Ovary (tissue), 9 donors: ENCODE measurements around the gene CSH1. TPM values are rescaled to one million over a fixed set of nuclear protein-coding genes. Genes with fewer than 3 reads are reported as not detected.

Source experiments
- DNase-seq, 5 donors: peaks; one replicate each; pipeline ENCODE4 v3.0.0-alpha.2; 2019 to 2020
- H3K27ac ChIP-seq, 2 donors: fragments of 200-600 bp; one replicate each; pipeline versions ENCODE4 v1.5.1 to v1.8.0; 2019 to 2022
- H3K27me3 ChIP-seq: fragments of 200-600 bp; one replicate; pipeline ENCODE4 v1.8.0; 2022
- H3K36me3 ChIP-seq: fragments of 200-600 bp; sonication (generic); one replicate; pipeline ENCODE4 v1.5.1; 2019
- H3K4me1 ChIP-seq: one replicate; pipeline ENCODE4 v1.8.1; 2013; ENCODE audit warnings: mild to moderate bottlenecking, moderate library complexity; ENCODE audit not compliant: insufficient read depth
- H3K4me3 ChIP-seq: fragments of 200-600 bp; sonication (generic); one replicate; pipeline ENCODE4 v1.5.1; 2017
- H3K9me3 ChIP-seq, 2 donors: fragments of 200-600 bp in 1 of 2; sonication (generic) in 1 of 2; one replicate each; pipeline versions ENCODE4 v1.5.1 to v1.8.1; 2013 to 2019; ENCODE audit warnings: mild to moderate bottlenecking in 1 of 2, moderate library complexity in 1 of 2
- EP300 ChIP-seq: sonication (generic); formaldehyde crosslinking; IDR thresholded peaks from one replicate; pipeline ENCODE4 v1.6.1; 2017; ENCODE audit warnings: antibody characterized with exemption
- POLR2A ChIP-seq: fragments of 450-650 bp; IDR thresholded peaks from one replicate; pipeline ENCODE4 v1.6.1; 2017; ENCODE audit warnings: antibody characterized with exemption, mild to moderate bottlenecking, moderate library complexity
- WGBS, 3 donors: extraction: QIAGEN DNeasy Blood & Tissue Kit in 1 of 3; methylation state at CpG; one replicate each; pipeline versions ENCODE4 v1.1.5 to v1.1.7; 2013 to 2017; 5-methylcytosine and 5-hydroxymethylcytosine counted together
- intact Hi-C, 4 donors: fragments of 100-400 bp; cut with DNase I; formaldehyde crosslinking; loops; one replicate each; pipeline versions ENCODE4 v1.11.0 to v1.15.1; 2022 to 2023
- polyA plus RNA-seq, 2 donors: library from polyadenylated mRNA; stranded (reverse); fragments of 200-250 nt in 1 of 2; fragments of 350-450 nt in 1 of 2; fragmentation: Illumina TruSeq in 1 of 2; extraction: RNeasy Lipid Tissue Mini Kit (QIAGEN cat#74804) in 1 of 2; gene quantifications; one replicate each; pipeline ENCODE4 v1.2.3, GENCODE V29; 2013 to 2014
- total RNA-seq, 7 donors: library from RNA; depleted of rRNA in 2 of 7; stranded (reverse); fragments of >200 nt in 2 of 7; fragmentation: NEBNext Ultra II Directional in 3 of 7; extraction: Animal tissue kit (Norgen Biotek cat#: 25700) in 3 of 7; gene quantifications; one replicate each; pipeline versions ENCODE4 v1.1.0 to v1.2.4, GENCODE V29; 2016 to 2023
- TF ChIP-seq, protein P1 (sequence below), 3 donors: fragments of 450-650 bp in 2 of 3; fragments of 200-600 bp in 1 of 3; IDR thresholded peaks; one replicate each; pipeline versions ENCODE4 v1.5.1 to v1.8.0; 2016 to 2022; ENCODE audit warnings: antibody characterized with exemption in 3 of 3, mild to moderate bottlenecking in 1 of 3
- donor health status: DM: no; HTN: no; CAD: no; lungs with moderate emphysema.
- donor health status: DM: no; HTN: no; CAD: no.
- donor health status: Bipolar disorder and iron deficiency.
- donor health status: DM: yes; HTN: yes; CAD: no.
- donor health status: DM: no; HTN: no; CAD: no.
- donor health status: DM: yes; HTN: yes; CAD: no.

Gene CSH1
- total and polyA plus RNA-seq, 9 donors = not detected

DNA sequence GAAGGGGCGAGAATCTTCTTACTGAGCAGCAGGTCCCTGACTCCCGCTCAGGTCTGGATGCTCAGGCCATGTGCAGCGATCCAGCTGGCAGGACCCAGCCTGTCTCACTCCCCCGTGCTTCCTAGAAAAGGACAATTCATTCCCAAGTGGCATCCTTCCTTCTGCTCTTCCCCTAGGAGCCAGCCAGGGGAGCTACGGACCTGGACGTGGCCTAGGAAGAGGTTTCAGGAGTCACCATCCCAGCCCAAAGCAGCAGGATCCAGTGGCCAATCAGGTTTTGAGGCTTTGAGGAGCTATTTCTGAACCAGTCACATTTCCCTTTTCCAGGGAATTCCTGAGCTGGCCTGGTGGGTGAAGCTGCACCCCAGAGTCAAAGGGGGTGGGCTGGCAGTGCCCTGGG lies 43.5 kb upstream of the CSH1 start:
- no peak for DNase-seq
- no peak overlapping the region for H3K4me3 ChIP-seq
- TF ChIP-seq EP300 = no peak
- TF ChIP-seq, protein P1, sequence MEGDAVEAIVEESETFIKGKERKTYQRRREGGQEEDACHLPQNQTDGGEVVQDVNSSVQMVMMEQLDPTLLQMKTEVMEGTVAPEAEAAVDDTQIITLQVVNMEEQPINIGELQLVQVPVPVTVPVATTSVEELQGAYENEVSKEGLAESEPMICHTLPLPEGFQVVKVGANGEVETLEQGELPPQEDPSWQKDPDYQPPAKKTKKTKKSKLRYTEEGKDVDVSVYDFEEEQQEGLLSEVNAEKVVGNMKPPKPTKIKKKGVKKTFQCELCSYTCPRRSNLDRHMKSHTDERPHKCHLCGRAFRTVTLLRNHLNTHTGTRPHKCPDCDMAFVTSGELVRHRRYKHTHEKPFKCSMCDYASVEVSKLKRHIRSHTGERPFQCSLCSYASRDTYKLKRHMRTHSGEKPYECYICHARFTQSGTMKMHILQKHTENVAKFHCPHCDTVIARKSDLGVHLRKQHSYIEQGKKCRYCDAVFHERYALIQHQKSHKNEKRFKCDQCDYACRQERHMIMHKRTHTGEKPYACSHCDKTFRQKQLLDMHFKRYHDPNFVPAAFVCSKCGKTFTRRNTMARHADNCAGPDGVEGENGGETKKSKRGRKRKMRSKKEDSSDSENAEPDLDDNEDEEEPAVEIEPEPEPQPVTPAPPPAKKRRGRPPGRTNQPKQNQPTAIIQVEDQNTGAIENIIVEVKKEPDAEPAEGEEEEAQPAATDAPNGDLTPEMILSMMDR (IDR thresholded peaks at IDR 0.05) = no peak
- TF ChIP-seq POLR2A = no peak
- no peaks in the 10 kb centered on the region for H3K36me3 ChIP-seq
- no peaks in the 10 kb centered on the region for H3K9me3 ChIP-seq
- intact Hi-C loops = loop anchor here in 1 of 4 donors (10.0 kb wide), 1 partner anchor 345 kb away; no protein-coding TSS in a partner anchor
- H3K27me3 ChIP-seq = no peaks in the 10 kb centered on the region
- H3K4me1 ChIP-seq = no peaks in the 10 kb centered on the region
- no peak overlapping the region for H3K27ac ChIP-seq
- 60 to 72% (median 64%) methylated on average over 6 of the region's 6 CpGs for WGBS, 3 donors

DNA sequence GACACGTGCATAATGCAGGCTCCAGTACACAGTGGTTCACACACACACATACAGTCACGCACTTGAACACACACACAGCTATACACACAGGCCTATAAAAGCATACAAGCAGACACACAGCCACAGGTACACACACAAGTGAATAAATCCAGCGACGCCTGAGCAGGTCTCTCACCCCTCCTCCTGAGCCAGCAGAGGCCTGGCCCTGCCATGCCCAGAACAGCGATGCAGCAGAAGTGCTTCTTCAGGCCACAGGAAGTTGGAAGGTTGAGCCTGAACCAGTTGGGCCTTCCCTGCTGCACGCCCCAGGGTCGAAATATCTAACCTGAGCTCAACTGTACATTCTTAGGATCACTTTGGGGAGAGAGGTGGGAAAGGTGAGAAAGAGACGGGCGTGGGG lies 43.0 kb upstream of the CSH1 start:
- Histone ChIP-seq H3K27me3 (no peaks in the 10 kb centered on the region), H3K36me3 (no peaks in the 10 kb centered on the region), H3K9me3 (no peaks in the 10 kb centered on the region), H3K4me3 (no peak overlapping the region), H3K4me1 (no peaks in the 10 kb centered on the region), H3K27ac (no peak overlapping the region)
- DNase-seq = no peak
- WGBS, 3 donors = 92 to 93% (median 93%) methylated on average over 9 of the region's 9 CpGs
- TF ChIP-seq, protein P1 (IDR thresholded peaks at IDR 0.05) = no peak
- TF ChIP-seq POLR2A = no peak
- no peak for TF ChIP-seq EP300
- intact Hi-C loops = loop anchor here in 1 of 4 donors (10.0 kb wide), 1 partner anchor 345 kb away; no protein-coding TSS in a partner anchor

DNA sequence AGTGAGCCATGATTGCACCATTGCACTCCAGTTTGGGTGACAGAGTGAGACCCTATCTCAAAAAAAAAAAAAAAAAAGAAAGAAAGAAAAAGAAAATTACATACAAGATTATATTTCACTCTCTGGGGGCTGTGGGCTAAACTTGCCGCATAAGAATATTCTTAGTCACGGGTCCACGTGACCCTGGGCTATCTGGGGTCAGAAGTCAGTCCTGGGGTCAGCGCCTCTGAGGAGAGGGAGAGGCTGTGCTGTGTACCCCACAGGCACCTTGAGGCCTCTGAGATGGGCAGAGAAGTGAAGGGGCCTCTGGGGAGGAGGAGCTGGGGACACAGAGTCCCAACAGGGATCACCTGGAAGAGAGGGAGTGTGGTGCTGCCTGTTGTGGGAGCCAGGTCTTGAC lies 41.5 kb upstream of the CSH1 start:
- TF ChIP-seq POLR2A (no peak), EP300 (no peak)
- TF ChIP-seq, protein P1 (IDR thresholded peaks at IDR 0.05) = no peak
- Histone ChIP-seq H3K4me3 (no peak overlapping the region), H3K27ac (no peak overlapping the region), H3K4me1 (no peaks in the 10 kb centered on the region), H3K9me3 (no peaks in the 10 kb centered on the region), H3K27me3 (no peaks in the 10 kb centered on the region), H3K36me3 (no peaks in the 10 kb centered on the region)
- 80 to 84% (median 80%) methylated on average over 4 of the region's 4 CpGs for WGBS, 3 donors
- DNase-seq = no peak
- intact Hi-C loops = loop anchor here in 1 of 4 donors (10.0 kb wide), 1 partner anchor 347 kb away; no protein-coding TSS in a partner anchor

DNA sequence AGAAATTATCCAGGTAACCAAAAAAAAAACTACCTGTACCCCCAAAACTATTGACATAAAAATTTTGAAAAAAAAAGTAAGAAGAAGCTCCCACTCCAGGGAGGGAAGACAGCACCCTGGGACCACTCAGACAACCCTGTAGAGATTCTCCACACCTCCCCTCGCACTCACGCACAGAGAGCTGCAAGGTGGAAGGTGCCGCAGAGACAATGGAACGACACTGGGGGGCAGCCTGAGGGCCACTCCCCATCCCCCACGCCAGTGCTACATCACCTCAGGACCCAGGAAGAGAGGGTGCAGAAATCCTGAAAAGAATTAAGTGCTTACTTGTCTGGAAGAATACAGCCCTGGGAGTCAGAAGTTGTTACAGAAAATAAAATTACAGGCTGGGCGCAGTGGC lies 40.9 kb upstream of the CSH1 start:
- no peaks in the 10 kb centered on the region for H3K9me3 ChIP-seq
- intact Hi-C loops = loop anchor here in 1 of 4 donors (10.0 kb wide), 1 partner anchor 347 kb away; no protein-coding TSS in a partner anchor
- TF ChIP-seq EP300 (no peak), POLR2A (no peak)
- WGBS, 3 donors = 82 to 85% (median 83%) methylated on average over 6 of the region's 6 CpGs
- no peaks in the 10 kb centered on the region for H3K36me3 ChIP-seq
- no peak overlapping the region for H3K4me3 ChIP-seq
- no peaks in the 10 kb centered on the region for H3K4me1 ChIP-seq
- no peak for DNase-seq
- no peak overlapping the region for H3K27ac ChIP-seq
- H3K27me3 ChIP-seq = no peaks in the 10 kb centered on the region
